Astrocyte (in vitro differentiated cells and primary cell): ENCODE measurements around the gene MYRIP. TPM values are rescaled to one million over a fixed set of nuclear protein-coding genes. Genes with fewer than 3 reads are reported as not detected.

Experiments
- DNase-seq: peaks from one replicate; pipeline ENCODE4 v3.0.0-alpha.2; 2010; ENCODE audit warnings: low read depth
- FAIRE-seq: peaks from 2 replicates; lab custom pipeline; 2011; peaks lifted over from hg19 to GRCh38; lab: Jason Lieb, UNC
- H2AFZ ChIP-seq: 2 replicates; pipeline ENCODE4 v1.6.0; 2012; ENCODE audit warnings: low read depth, low read length, inconsistent platforms
- H3K27ac ChIP-seq: 2 replicates; pipeline ENCODE4 v1.5.1; 2011; ENCODE audit warnings: low read depth, low read length, inconsistent platforms
- H3K27me3 ChIP-seq: 2 replicates; pipeline ENCODE4 v1.6.0; 2011; ENCODE audit warnings: low read length, inconsistent platforms; ENCODE audit not compliant: insufficient read depth
- H3K36me3 ChIP-seq: 2 replicates; pipeline ENCODE4 v1.5.1; 2011; ENCODE audit warnings: low read length, inconsistent platforms; ENCODE audit not compliant: insufficient read depth
- H3K4me1 ChIP-seq: 2 replicates; pipeline ENCODE4 v1.5.1; 2011; ENCODE audit warnings: low read length, inconsistent platforms; ENCODE audit not compliant: insufficient read depth
- H3K4me2 ChIP-seq: 2 replicates; pipeline ENCODE4 v1.6.0; 2012; ENCODE audit warnings: low read length, inconsistent platforms
- H3K4me3 ChIP-seq: 2 replicates; pipeline ENCODE4 v1.5.1; 2011; ENCODE audit warnings: low read depth, mild to moderate bottlenecking, low read length, inconsistent platforms; ENCODE audit not compliant: insufficient read depth
- H3K79me2 ChIP-seq: 2 replicates; pipeline ENCODE4 v1.6.0; 2012; ENCODE audit warnings: mild to moderate bottlenecking, low read length, inconsistent platforms; ENCODE audit not compliant: insufficient read depth
- H3K9ac ChIP-seq: 2 replicates; pipeline ENCODE4 v1.6.0; 2012; ENCODE audit warnings: mild to moderate bottlenecking, low read length, inconsistent platforms
- H3K9me3 ChIP-seq: 2 replicates; pipeline ENCODE4 v1.5.1; 2012; ENCODE audit warnings: low read depth, mild to moderate bottlenecking, low read length, inconsistent platforms; ENCODE audit not compliant: insufficient read depth
- H4K20me1 ChIP-seq: 2 replicates; pipeline ENCODE4 v1.6.0; 2012; ENCODE audit warnings: low read length, inconsistent platforms; ENCODE audit not compliant: insufficient read depth
- H3K27ac Mint-ChIP-seq: one replicate; pipeline ENCODE4 v1.8.0; 2021; ENCODE audit warnings: mild to moderate bottlenecking, mixed read lengths; ENCODE audit not compliant: unreplicated experiment
- H3K27me3 Mint-ChIP-seq: one replicate; pipeline ENCODE4 v1.8.0; 2021; ENCODE audit warnings: low read depth, mixed read lengths; ENCODE audit not compliant: unreplicated experiment
- H3K36me3 Mint-ChIP-seq: one replicate; pipeline ENCODE4 v1.8.0; 2021; ENCODE audit warnings: low read depth, mixed read lengths; ENCODE audit not compliant: unreplicated experiment
- H3K4me1 Mint-ChIP-seq: one replicate; pipeline ENCODE4 v1.8.0; 2021; ENCODE audit warnings: low read depth, mixed read lengths; ENCODE audit not compliant: unreplicated experiment
- H3K4me3 Mint-ChIP-seq: one replicate; pipeline ENCODE4 v1.8.0; 2021; ENCODE audit warnings: mild to moderate bottlenecking, moderate library complexity, mixed read lengths; ENCODE audit not compliant: unreplicated experiment
- H3K9me3 Mint-ChIP-seq: one replicate; pipeline ENCODE4 v1.8.0; 2021; ENCODE audit warnings: mild to moderate bottlenecking, mixed read lengths; ENCODE audit not compliant: unreplicated experiment
- EZH2 ChIP-seq: IDR thresholded peaks from 2 replicates; pipeline ENCODE4 v1.6.1; 2012; ENCODE audit warnings: mild to moderate bottlenecking, low read length, inconsistent platforms; ENCODE audit not compliant: insufficient read depth
- total RNA-seq: library from RNA; stranded (reverse); gene quantifications from 2 replicates; pipeline ENCODE4 v1.2.1, GENCODE V29; 2021
- TF ChIP-seq, protein P1 (sequence below): IDR thresholded peaks from 2 replicates; pipeline ENCODE4 v1.5.1; 2011; ENCODE audit warnings: low read depth, mild to moderate bottlenecking, inconsistent platforms, low read length, moderate library complexity; ENCODE audit not compliant: insufficient read depth

The MYRIP gene
- total RNA-seq, 1 donor from 2014 or later, result 0.07 TPM

DNA sequence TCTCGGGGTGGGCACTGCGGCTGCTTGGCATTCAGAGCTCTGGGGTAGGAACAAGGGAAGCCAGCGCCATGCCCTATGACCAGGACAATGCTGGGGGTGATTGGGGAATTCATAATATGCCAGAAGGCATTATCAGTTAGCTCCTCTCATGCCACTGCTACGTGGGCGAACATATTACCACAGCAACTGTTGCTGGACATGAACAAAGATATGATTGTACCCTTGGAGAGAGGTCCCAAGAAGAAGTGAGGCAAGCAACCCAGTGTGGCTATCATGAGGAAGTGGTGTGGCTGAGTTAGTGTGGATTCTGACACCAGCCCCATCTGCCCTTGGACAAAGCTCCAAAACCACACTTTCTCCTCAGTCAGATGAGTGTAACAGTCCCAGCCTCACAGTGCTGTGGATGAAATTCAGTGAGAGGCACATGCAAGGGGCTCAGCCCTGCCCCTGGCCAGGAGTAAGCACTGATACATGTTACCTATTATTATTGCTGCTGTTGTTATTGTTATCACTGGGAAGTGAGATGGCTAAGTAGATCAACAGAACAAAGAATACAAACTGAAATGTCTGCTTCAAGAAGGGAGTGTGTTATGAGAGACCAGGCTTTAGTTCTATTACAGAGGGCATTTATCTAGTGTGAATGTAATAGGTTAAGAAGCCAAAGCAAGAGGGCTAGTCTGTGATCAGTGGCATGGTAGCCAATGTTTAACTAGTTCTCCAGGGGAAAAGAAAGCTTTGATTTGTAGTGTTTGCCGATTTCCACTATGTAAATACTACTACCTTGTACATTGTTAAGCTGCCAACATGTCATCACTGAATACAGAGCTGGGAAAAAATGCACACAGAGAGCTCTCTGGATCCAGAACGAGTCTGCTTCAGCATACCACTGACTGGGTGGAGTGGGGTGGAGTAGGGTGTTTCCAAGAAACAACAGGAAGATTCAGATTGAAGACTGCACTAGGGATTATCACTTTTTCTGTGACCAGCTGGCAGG is 277.8 kb downstream of the MYRIP start:
- Mint-ChIP-seq H3K4me1 (peaks cover 14% of the 10 kb centered on the region), H3K36me3 (no peaks in the 10 kb centered on the region), H3K9me3 (no peaks in the 10 kb centered on the region), H3K4me3 (no peak overlapping the region), H3K27me3 (peaks cover 9% of the 10 kb centered on the region), H3K27ac (peak overlapping the region; percentile 16)
- DNase-seq, result no peak
- Histone ChIP-seq H3K9ac (no peak overlapping the region), H3K79me2 (no peaks in the 10 kb centered on the region), H3K27ac (no peak overlapping the region), H2AFZ (no peak overlapping the region), H3K36me3 (no peaks in the 10 kb centered on the region), H3K4me2 (no peak overlapping the region), H3K4me3 (no peak overlapping the region), H3K9me3 (no peaks in the 10 kb centered on the region), H3K4me1 (no peaks in the 10 kb centered on the region), H3K27me3 (no peaks in the 10 kb centered on the region), H4K20me1 (no peaks in the 10 kb centered on the region)
- TF ChIP-seq EZH2, result no peak
- TF ChIP-seq, protein P1, sequence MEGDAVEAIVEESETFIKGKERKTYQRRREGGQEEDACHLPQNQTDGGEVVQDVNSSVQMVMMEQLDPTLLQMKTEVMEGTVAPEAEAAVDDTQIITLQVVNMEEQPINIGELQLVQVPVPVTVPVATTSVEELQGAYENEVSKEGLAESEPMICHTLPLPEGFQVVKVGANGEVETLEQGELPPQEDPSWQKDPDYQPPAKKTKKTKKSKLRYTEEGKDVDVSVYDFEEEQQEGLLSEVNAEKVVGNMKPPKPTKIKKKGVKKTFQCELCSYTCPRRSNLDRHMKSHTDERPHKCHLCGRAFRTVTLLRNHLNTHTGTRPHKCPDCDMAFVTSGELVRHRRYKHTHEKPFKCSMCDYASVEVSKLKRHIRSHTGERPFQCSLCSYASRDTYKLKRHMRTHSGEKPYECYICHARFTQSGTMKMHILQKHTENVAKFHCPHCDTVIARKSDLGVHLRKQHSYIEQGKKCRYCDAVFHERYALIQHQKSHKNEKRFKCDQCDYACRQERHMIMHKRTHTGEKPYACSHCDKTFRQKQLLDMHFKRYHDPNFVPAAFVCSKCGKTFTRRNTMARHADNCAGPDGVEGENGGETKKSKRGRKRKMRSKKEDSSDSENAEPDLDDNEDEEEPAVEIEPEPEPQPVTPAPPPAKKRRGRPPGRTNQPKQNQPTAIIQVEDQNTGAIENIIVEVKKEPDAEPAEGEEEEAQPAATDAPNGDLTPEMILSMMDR, result no peak
- peak; percentile 17 for FAIRE-seq

DNA sequence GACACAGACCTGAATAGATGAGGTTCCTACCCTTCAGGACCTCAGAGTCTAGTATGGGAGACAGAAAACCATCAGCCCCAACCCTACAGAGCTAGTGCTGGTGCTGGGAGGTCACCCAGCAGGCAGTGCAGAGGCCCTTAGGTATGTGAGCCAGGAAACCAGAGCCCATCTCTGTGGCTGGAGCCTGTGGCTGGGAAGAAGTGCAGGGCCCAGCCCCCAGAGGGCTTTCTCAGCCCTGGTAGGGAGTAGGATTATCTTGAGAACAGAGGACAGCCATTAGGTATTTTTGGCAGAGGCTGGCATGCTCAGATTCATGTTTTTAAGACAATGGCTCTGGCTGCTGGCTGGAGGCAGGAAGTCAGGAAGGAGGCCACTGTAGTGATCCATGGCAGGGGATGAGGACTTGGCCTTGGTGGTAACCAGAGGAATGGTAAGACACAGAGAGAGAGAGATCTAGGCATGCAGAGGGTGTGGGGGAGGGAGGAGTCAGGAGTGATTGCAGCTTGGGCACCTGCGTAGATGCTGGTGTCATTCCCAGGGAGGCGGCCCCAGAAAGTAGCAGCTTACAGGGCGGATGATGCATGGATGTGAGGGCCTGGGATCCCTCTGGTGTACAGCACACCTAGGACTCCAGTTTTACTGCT is 279.2 kb downstream of the MYRIP start:
- peaks cover 11% of the 10 kb centered on the region for H3K27me3 Mint-ChIP-seq
- no peaks in the 10 kb centered on the region for H3K27me3 ChIP-seq
- no peak overlapping the region for H3K4me3 ChIP-seq
- no peaks in the 10 kb centered on the region for H4K20me1 ChIP-seq
- H3K27ac Mint-ChIP-seq, result no peak overlapping the region
- no peak overlapping the region for H3K4me2 ChIP-seq
- H3K27ac ChIP-seq, result no peak overlapping the region
- DNase-seq (no peak), FAIRE-seq (no peak)
- H3K9me3 Mint-ChIP-seq, result no peaks in the 10 kb centered on the region
- no peaks in the 10 kb centered on the region for H3K36me3 ChIP-seq
- no peaks in the 10 kb centered on the region for H3K79me2 ChIP-seq
- H3K36me3 Mint-ChIP-seq, result no peaks in the 10 kb centered on the region
- H3K4me1 Mint-ChIP-seq, result peaks cover 14% of the 10 kb centered on the region
- H3K4me1 ChIP-seq, result no peaks in the 10 kb centered on the region
- no peaks in the 10 kb centered on the region for H3K9me3 ChIP-seq
- H2AFZ ChIP-seq, result no peak overlapping the region
- no peak overlapping the region for H3K9ac ChIP-seq
- no peak for TF ChIP-seq EZH2
- TF ChIP-seq, protein P1, result no peak
- peak overlapping the region; percentile 28 for H3K4me3 Mint-ChIP-seq
